SK-N-SH treated with all-trans-retinoic acid at 6 μM for 48 hours (cell line): Measurements from ENCODE around the gene ZEB2.

Experiments used
- ATAC-seq: fragments of 200-7000 bp; cut with Tn5 transposase; 3 replicates; pipeline ENCODE4 v1.9.1; 2020; ENCODE audit warnings: mild to moderate bottlenecking, moderate library complexity
- ARNTL ChIP-seq: fragments of 450-650 bp; formaldehyde crosslinking; IDR thresholded peaks from 2 replicates; pipeline ENCODE4 v1.5.0; 2020; ENCODE audit warnings: low read depth, mild to moderate bottlenecking, moderate library complexity, borderline replicate concordance
- BACH2 ChIP-seq: fragments of 250-450 bp; sonication (Bioruptor Pico); IDR thresholded peaks from 2 replicates; pipeline ENCODE4 v1.9.0; 2021; ENCODE audit warnings: mild to moderate bottlenecking, borderline replicate concordance
- CREB5 ChIP-seq: fragments of 250-450 bp; sonication (Bioruptor Pico); IDR thresholded peaks from 2 replicates; pipeline ENCODE4 v1.5.1; 2020; ENCODE audit warnings: low read depth, mild to moderate bottlenecking, moderate library complexity
- CSDC2 ChIP-seq: fragments of 250-450 bp; sonication (Bioruptor Pico); IDR thresholded peaks from 2 replicates; pipeline ENCODE4 v1.5.0; 2020; ENCODE audit warnings: mild to moderate bottlenecking, moderate library complexity
- CSRNP3 ChIP-seq: fragments of 250-450 bp; sonication (Bioruptor Pico); IDR thresholded peaks from 2 replicates; pipeline ENCODE4 v1.5.1; 2021; ENCODE audit warnings: mild to moderate bottlenecking, moderate library complexity
- ESRRG ChIP-seq: fragments of 250-450 bp; sonication (Bioruptor Pico); IDR thresholded peaks from 2 replicates; pipeline ENCODE4 v1.6.1; 2021; ENCODE audit warnings: mild to moderate bottlenecking
- GLIS3 ChIP-seq: fragments of 250-450 bp; sonication (Bioruptor Pico); IDR thresholded peaks from 2 replicates; pipeline ENCODE4 v1.5.0; 2020; ENCODE audit warnings: mild to moderate bottlenecking, moderate library complexity
- ISL1 ChIP-seq: fragments of 250-450 bp; sonication (Bioruptor Pico); IDR thresholded peaks from 2 replicates; pipeline ENCODE4 v2.1.2; 2022; ENCODE audit warnings: mild to moderate bottlenecking, moderate library complexity
- OSR1 ChIP-seq: fragments of 250-450 bp; sonication (Bioruptor Pico); IDR thresholded peaks from 2 replicates; pipeline ENCODE4 v1.8.0; 2022; ENCODE audit warnings: moderate library complexity, mild to moderate bottlenecking, inconsistent platforms
- POU6F1 ChIP-seq: fragments of 250-450 bp; sonication (Bioruptor Pico); IDR thresholded peaks from 2 replicates; pipeline ENCODE4 v1.8.0; 2021; ENCODE audit warnings: low read depth, mild to moderate bottlenecking, moderate library complexity, borderline replicate concordance
- PPARA ChIP-seq: fragments of 250-450 bp; sonication (Bioruptor Pico); IDR thresholded peaks from 2 replicates; pipeline ENCODE4 v1.5.0; 2020; ENCODE audit warnings: mild to moderate bottlenecking, borderline replicate concordance
- RARB ChIP-seq: fragments of 250-450 bp; sonication (Bioruptor Pico); IDR thresholded peaks from 2 replicates; pipeline ENCODE4 v1.8.0; 2021; ENCODE audit warnings: mild to moderate bottlenecking, moderate library complexity
- SNAI2 ChIP-seq: fragments of 250-450 bp; sonication (Bioruptor Pico); IDR thresholded peaks from 2 replicates; pipeline ENCODE4 v1.5.0; 2020; ENCODE audit warnings: mild to moderate bottlenecking, moderate library complexity
- TCF4 ChIP-seq: fragments of 250-450 bp; sonication (Bioruptor Pico); IDR thresholded peaks from 2 replicates; pipeline ENCODE4 v1.8.0; 2021; ENCODE audit warnings: mild to moderate bottlenecking, moderate library complexity, borderline replicate concordance
- TOX ChIP-seq: fragments of 250-450 bp; sonication (Bioruptor Pico); IDR thresholded peaks from 2 replicates; pipeline ENCODE4 v1.8.0; 2021; ENCODE audit warnings: mild to moderate bottlenecking, moderate library complexity, borderline replicate concordance
- TSHZ2 ChIP-seq: fragments of 250-450 bp; sonication (Bioruptor Pico); IDR thresholded peaks from 2 replicates; pipeline ENCODE4 v1.5.0; 2020; ENCODE audit warnings: mild to moderate bottlenecking, moderate library complexity
- ZC3H10 ChIP-seq: fragments of 250-450 bp; sonication (Bioruptor Pico); IDR thresholded peaks from 2 replicates; pipeline ENCODE4 v1.5.1; 2021; ENCODE audit warnings: mild to moderate bottlenecking, moderate library complexity
- ZFP3 ChIP-seq: fragments of 250-450 bp; sonication (Bioruptor Pico); IDR thresholded peaks from 2 replicates; pipeline ENCODE4 v1.5.0; 2020; ENCODE audit warnings: mild to moderate bottlenecking, moderate library complexity
- ZFP30 ChIP-seq: fragments of 450-650 bp; formaldehyde crosslinking; IDR thresholded peaks from 2 replicates; pipeline ENCODE4 v1.5.0; 2022; ENCODE audit warnings: mild to moderate bottlenecking, moderate library complexity
- ZNF565 ChIP-seq: fragments of 450-650 bp; formaldehyde crosslinking; conservative IDR thresholded peaks from 2 replicates; pipeline ENCODE4 v1.5.0; 2020; ENCODE audit warnings: low read depth, mild to moderate bottlenecking, moderate library complexity
- ZNF70 ChIP-seq: fragments of 450-650 bp; formaldehyde crosslinking; IDR thresholded peaks from 2 replicates; pipeline ENCODE4 v1.5.0; 2020; ENCODE audit warnings: mild to moderate bottlenecking, moderate library complexity
- ZNF8 ChIP-seq: fragments of 450-650 bp; formaldehyde crosslinking; IDR thresholded peaks from 2 replicates; pipeline ENCODE4 v1.5.0; 2020; ENCODE audit warnings: mild to moderate bottlenecking, moderate library complexity

The ZEB2 gene

GRCh38 chr2:144489315-144489916, 30.5 kb downstream of the ZEB2 start:
- TF ChIP-seq POU6F1 (no peak), ZNF565 (CRISPR knock-in tag) (no peak), ZFP3 (CRISPR knock-in tag) (no peak)
- TF ChIP-seq, all 23 proteins: peak for 0
- ATAC-seq = no peak

GRCh38 chr2:144484201-144484948, 35.5 kb downstream of the ZEB2 start:
- ATAC-seq = no peak

GRCh38 chr2:144481666-144482065, 38.3 kb downstream of the ZEB2 start:
- TF ChIP-seq ZFP30 = no peak
- no peak for TF ChIP-seq GLIS3 (CRISPR knock-in tag)
- TF ChIP-seq ARNTL (CRISPR knock-in tag) = no peak
- no peak for TF ChIP-seq POU6F1
- no peak for TF ChIP-seq ZNF70
- TF ChIP-seq CSRNP3 (CRISPR knock-in tag) = no peak

More at GRCh38 chr2:144484201-144484948, 35.5 kb downstream of the ZEB2 start:
- TF ChIP-seq ZFP3 (CRISPR knock-in tag) = no peak
- no peak for TF ChIP-seq BACH2 (CRISPR knock-in tag)
- TF ChIP-seq TSHZ2 = no peak
- no peak for TF ChIP-seq ZC3H10 (CRISPR knock-in tag)
- TF ChIP-seq ZNF565 (CRISPR knock-in tag) = no peak
- TF ChIP-seq ESRRG (CRISPR knock-in tag) = no peak
- no peak for TF ChIP-seq TOX (CRISPR knock-in tag)
- no peak for TF ChIP-seq GLIS3 (CRISPR knock-in tag)
- no peak for TF ChIP-seq ZNF70
- no peak for TF ChIP-seq OSR1
- TF ChIP-seq ZFP30 = no peak
- no peak for TF ChIP-seq CSRNP3 (CRISPR knock-in tag)
- no peak for TF ChIP-seq ARNTL (CRISPR knock-in tag)
- no peak for TF ChIP-seq RARB (CRISPR knock-in tag)
- TF ChIP-seq ZNF8 (CRISPR knock-in tag) = no peak
- TF ChIP-seq ISL1 (CRISPR knock-in tag) = no peak

GRCh38 chr2:144481109-144481508, 38.8 kb downstream of the ZEB2 start:
- no peak for ATAC-seq
- TF ChIP-seq CSDC2 (CRISPR knock-in tag) (no peak), ZNF565 (CRISPR knock-in tag) (no peak), CREB5 (CRISPR knock-in tag) (no peak), RARB (CRISPR knock-in tag) (no peak), PPARA (CRISPR knock-in tag) (no peak), TCF4 (CRISPR knock-in tag) (no peak), ESRRG (CRISPR knock-in tag) (no peak), ZC3H10 (CRISPR knock-in tag) (no peak), SNAI2 (CRISPR knock-in tag) (no peak), ZNF8 (CRISPR knock-in tag) (no peak), ZNF70 (no peak)
- TF ChIP-seq, all 23 proteins: peak for 0

More at GRCh38 chr2:144481666-144482065, 38.3 kb downstream of the ZEB2 start:
- no peak for ATAC-seq
